SK-N-SH treated with all-trans-retinoic acid at 6 μM for 48 hours (cell line): ENCODE data around the gene CD40.

Experiments used
- CSDC2 ChIP-seq: fragments of 250-450 bp; sonication (Bioruptor Pico); IDR thresholded peaks from 2 replicates; pipeline ENCODE4 v1.5.0; 2020; ENCODE audit warnings: mild to moderate bottlenecking, moderate library complexity
- ISL1 ChIP-seq: fragments of 250-450 bp; sonication (Bioruptor Pico); IDR thresholded peaks from 2 replicates; pipeline ENCODE4 v2.1.2; 2022; ENCODE audit warnings: mild to moderate bottlenecking, moderate library complexity
- PPARA ChIP-seq: fragments of 250-450 bp; sonication (Bioruptor Pico); IDR thresholded peaks from 2 replicates; pipeline ENCODE4 v1.5.0; 2020; ENCODE audit warnings: mild to moderate bottlenecking, borderline replicate concordance

- TF ChIP-seq ISL1 (CRISPR knock-in tag) (no peak), CSDC2 (no peak), PPARA (CRISPR knock-in tag) (no peak)
Observed at GRCh38 chr20:46148313-46149208, 30.4 kb downstream of the CD40 start.
